ENCODE data around the gene TRAF3IP3.

TRAF3IP3 gene

DNA sequence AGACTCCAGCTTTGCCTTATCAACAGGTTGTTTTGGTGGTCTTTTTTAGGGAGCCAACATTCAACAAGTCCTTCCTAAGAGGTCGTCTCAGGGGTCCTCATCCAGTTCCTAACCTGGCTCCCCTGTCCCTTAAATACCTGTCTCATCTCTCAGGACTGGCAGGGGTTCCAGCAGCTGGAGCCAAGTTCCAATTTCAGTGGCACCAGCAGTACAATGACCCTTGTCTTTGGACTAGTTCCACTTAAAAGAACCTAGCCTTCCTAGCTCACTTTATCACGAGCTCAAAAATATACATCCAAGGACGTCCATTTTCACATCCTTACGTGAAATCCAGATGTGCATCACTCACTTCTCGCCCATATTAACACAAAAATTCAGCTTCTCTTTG lies 18.7 kb upstream of the TRAF3IP3 start:
- TF ChIP-seq CTCF (IDR thresholded peaks at IDR 0.05; ENCODE audit: borderline replicate concordance, insufficient read depth, low read depth, low read length) = no peak
- no peak overlapping the region for H3K4me3 ChIP-seq (ENCODE audit: low read depth, low read length)

DNA sequence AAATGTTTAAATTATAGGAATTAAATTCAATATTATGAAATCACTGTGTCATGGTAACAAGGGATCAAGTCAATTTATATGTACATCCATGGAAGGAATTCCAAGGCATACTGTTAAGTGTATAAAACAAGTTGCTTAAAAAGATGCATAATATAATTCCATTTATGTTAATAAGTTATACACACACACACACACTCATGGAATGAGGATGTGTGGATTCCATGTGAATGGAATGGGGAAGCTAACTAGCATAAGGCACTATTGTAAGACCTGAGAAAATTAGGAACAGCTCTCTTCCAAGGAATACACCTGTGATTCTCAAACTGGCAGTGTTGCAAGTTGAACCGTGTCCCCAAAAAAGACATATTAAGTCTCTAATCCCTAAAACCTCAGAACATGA lies 17.6 kb upstream of the TRAF3IP3 start:
- no peak overlapping the region for H3K4me3 ChIP-seq (ENCODE audit: low read depth, low read length)
- TF ChIP-seq CTCF (IDR thresholded peaks at IDR 0.05; ENCODE audit: borderline replicate concordance, insufficient read depth, low read depth, low read length) = no peak

GRCh38 chr1:209741193-209741592 lies 14.7 kb upstream of the TRAF3IP3 start:
- TF ChIP-seq CTCF (IDR thresholded peaks at IDR 0.05; ENCODE audit: borderline replicate concordance, insufficient read depth, low read depth, low read length) = no peak
- no peak overlapping the region for H3K4me3 ChIP-seq (ENCODE audit: low read depth, low read length)

DNA sequence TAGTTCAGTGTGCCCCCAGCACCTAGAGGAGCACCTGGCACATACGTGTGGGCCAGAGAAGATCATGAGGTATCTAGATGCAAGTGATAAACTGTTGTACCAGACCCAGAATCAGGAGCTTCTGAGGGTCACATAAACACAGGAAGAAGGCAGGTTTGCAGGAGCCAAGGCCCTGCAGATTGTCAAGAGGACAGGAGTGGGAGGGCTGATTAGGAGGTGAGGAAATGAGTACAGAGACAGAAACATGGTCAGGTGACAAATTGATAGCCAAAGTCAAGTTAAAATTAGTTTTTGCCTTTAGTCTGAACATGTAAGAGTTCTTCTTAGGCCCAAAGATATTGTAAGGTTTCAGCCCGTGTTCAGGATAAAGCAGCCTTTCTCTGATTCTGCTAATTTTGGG lies 14.0 kb upstream of the TRAF3IP3 start:
- no peak overlapping the region for H3K4me3 ChIP-seq (ENCODE audit: low read depth, low read length)
- TF ChIP-seq CTCF (IDR thresholded peaks at IDR 0.05; ENCODE audit: borderline replicate concordance, insufficient read depth, low read depth, low read length) = no peak

GRCh38 chr1:209742409-209743144 lies 13.3 kb upstream of the TRAF3IP3 start:
- no peak overlapping the region for H3K4me3 ChIP-seq (ENCODE audit: low read depth, low read length)

DNA sequence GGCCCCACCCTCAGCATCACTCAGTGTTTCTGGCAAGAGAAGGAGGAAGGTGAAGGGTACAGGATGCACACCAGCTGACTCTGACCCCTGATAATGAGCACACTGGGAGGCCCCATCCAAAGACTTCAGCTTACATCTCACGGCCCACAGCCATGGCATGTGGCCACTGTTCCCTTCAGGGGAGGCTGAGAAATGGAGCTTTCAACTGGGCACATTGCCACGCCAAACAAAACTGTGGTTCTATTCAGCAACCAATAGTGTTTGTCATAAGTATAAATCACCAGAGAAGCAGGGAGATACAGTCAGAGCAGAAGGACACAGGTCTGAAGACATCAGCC lies 12.7 kb upstream of the TRAF3IP3 start:
- TF ChIP-seq CTCF (IDR thresholded peaks at IDR 0.05; ENCODE audit: borderline replicate concordance, insufficient read depth, low read depth, low read length) = no peak
- no peak overlapping the region for H3K4me3 ChIP-seq (ENCODE audit: low read depth, low read length)

More at GRCh38 chr1:209742409-209743144, 13.3 kb upstream of the TRAF3IP3 start:
- no peak for TF ChIP-seq CTCF (IDR thresholded peaks at IDR 0.05; ENCODE audit: borderline replicate concordance, insufficient read depth, low read depth, low read length)

- no peak for TF ChIP-seq CTCF (IDR thresholded peaks at IDR 0.05; ENCODE audit: borderline replicate concordance, insufficient read depth, low read depth, low read length)
- H3K4me3 ChIP-seq (ENCODE audit: low read depth, low read length) = no peak overlapping the region
Observed at GRCh38 chr1:209746451-209747165, 9.2 kb upstream of the TRAF3IP3 start.
